Measurements from ENCODE around the gene PHC1.
"Not testable (repeated sequence)": the region's sequence is repeated elsewhere in the genome, so short reads cannot be mapped to it uniquely, and the experiment has no call there.

PHC1 gene

GRCh38 chr12:8911606-8912268, 2.6 kb upstream of the PHC1 start:
- no peak for DNase-seq (ENCODE audit: low spot score)

GRCh38 chr12:8912914-8913313, 1.4 kb upstream of the PHC1 start:
- DNase-seq (ENCODE audit: low spot score) = peak; percentile 33

- DNase-seq (ENCODE audit: low spot score) = no peak
These were observed 642 bp upstream of the PHC1 start for GRCh38 chr12:8913702-8914032.

- DNase-seq (ENCODE audit: low spot score) = peak; percentile 87
These were observed 612 bp downstream of the PHC1 start for GRCh38 chr12:8914716-8915526.

GRCh38 chr12:8916154-8916553, 1.8 kb downstream of the PHC1 start:
- no peak for DNase-seq (ENCODE audit: low spot score)

- no peak for DNase-seq (ENCODE audit: low spot score)
These were observed 2.7 kb downstream of the PHC1 start for GRCh38 chr12:8917031-8917430.

GRCh38 chr12:8917751-8918150, 3.4 kb downstream of the PHC1 start:
- DNase-seq (ENCODE audit: low spot score) = no peak

GRCh38 chr12:8919643-8920042, 5.3 kb downstream of the PHC1 start:
- not testable (repeated sequence) for DNase-seq (ENCODE audit: low spot score)

GRCh38 chr12:8922544-8922943, 8.2 kb downstream of the PHC1 start:
- no peak for DNase-seq (ENCODE audit: low spot score)

- not testable (repeated sequence) for DNase-seq (ENCODE audit: low spot score)
These were observed 16.5 kb downstream of the PHC1 start for GRCh38 chr12:8930655-8931323.

GRCh38 chr12:8932464-8932863, 18.2 kb downstream of the PHC1 start:
- DNase-seq (ENCODE audit: low spot score) = not testable (repeated sequence)

GRCh38 chr12:8934080-8934479, 19.8 kb downstream of the PHC1 start:
- DNase-seq (ENCODE audit: low spot score) = not testable (repeated sequence)

GRCh38 chr12:8936735-8937134, 22.4 kb downstream of the PHC1 start:
- no peak for DNase-seq (ENCODE audit: low spot score)

GRCh38 chr12:8937842-8938442, 23.6 kb downstream of the PHC1 start:
- DNase-seq (ENCODE audit: low spot score) = not testable (repeated sequence)

GRCh38 chr12:8941691-8942478, 27.6 kb downstream of the PHC1 start:
- DNase-seq (ENCODE audit: low spot score) = no peak

- no peak for DNase-seq (ENCODE audit: low spot score)
These were observed 29.4 kb downstream of the PHC1 start for GRCh38 chr12:8943565-8944186.

- no peak for DNase-seq (ENCODE audit: low spot score)
These were observed 32.4 kb downstream of the PHC1 start for GRCh38 chr12:8946733-8947132.

GRCh38 chr12:8947737-8948136, 33.4 kb downstream of the PHC1 start:
- DNase-seq (ENCODE audit: low spot score) = no peak

- DNase-seq (ENCODE audit: low spot score) = peak; percentile 25
These were observed 34.5 kb downstream of the PHC1 start for GRCh38 chr12:8948701-8949341.

- peak; percentile 99 for DNase-seq (ENCODE audit: low spot score)
These were observed 35.3 kb downstream of the PHC1 start, which contains the start of gene M6PR for GRCh38 chr12:8949342-8950220. Gene M6PR (minus strand): TSS chr12:8949645. CDS start chr12:8946404, 3,241 bp downstream.
